B cell (primary cell): ENCODE results near the gene RNF135. TPM values are rescaled to one million over a fixed set of nuclear protein-coding genes. Genes with fewer than 3 reads are reported as not detected.
A peak's percentile ranks its signal among the peaks of the same experiment; 100 is the strongest.

Experiments
- ATAC-seq: fragments of 200-7000 bp; cut with Tn5 transposase; one replicate; pipeline ENCODE4 v1.10.0; 2021; ENCODE audit warnings: low read depth, mild to moderate bottlenecking, moderate number of reproducible peaks, moderate library complexity
- CTCF ChIA-PET: fragments of 350-600 bp; sonication (Branson Sonifier 250); formaldehyde crosslinking; loops from one replicate; lab custom pipeline; 2021; ENCODE audit warnings: antibody characterized with exemption, inconsistent platforms; lab: Charles Lee
- POLR2A ChIA-PET: fragments of 350-600 bp; sonication (Branson Sonifier 250); formaldehyde crosslinking; loops from one replicate; lab custom pipeline; 2021; ENCODE audit warnings: antibody characterized with exemption; lab: Charles Lee
- DNase-seq: peaks from one replicate; pipeline ENCODE4 v3.0.0; 2013
- H2AFZ ChIP-seq: 2 replicates; pipeline ENCODE4 v1.6.1; 2012; ENCODE audit warnings: mild to moderate bottlenecking, low read depth, low read length; ENCODE audit not compliant: insufficient read depth, poor library complexity, severe bottlenecking
- H3K27ac ChIP-seq, 2 donors: 1 replicate in 1 of 2; 2 replicates in 1 of 2; pipeline ENCODE4 v1.5.1; 2012 to 2013; ENCODE audit warnings: low read length in 2 of 2, mild to moderate bottlenecking in 2 of 2, moderate library complexity in 1 of 2
- H3K27me3 ChIP-seq, 4 experiments: fragments of 200-600 bp in 1 of 4; sonication (generic) in 1 of 4; replicated peaks in 1 of 4; 1 replicate in 2 of 4; 2 replicates in 2 of 4; pipeline versions ENCODE4 v1.6.1 to v1.7.0; 2013 to 2016; ENCODE audit warnings: low read length in 3 of 4, mild to moderate bottlenecking in 2 of 4, mixed read lengths in 1 of 4, moderate library complexity in 1 of 4; ENCODE audit not compliant: insufficient read depth in 4 of 4, control insufficient read depth in 3 of 4; ENCODE audit errors: control extremely low read depth in 1 of 4
- H3K36me3 ChIP-seq, 2 experiments: replicated peaks in 1 of 2; 1 replicate in 1 of 2; 2 replicates in 1 of 2; pipeline versions ENCODE4 v1.6.1 to v1.7.1; 2013; ENCODE audit warnings: low read length in 1 of 2; ENCODE audit not compliant: insufficient read depth in 2 of 2, control insufficient read depth in 1 of 2; ENCODE audit errors: control extremely low read depth in 1 of 2, extremely low read depth in 1 of 2
- H3K4me1 ChIP-seq, 2 donors: fragments of 200-600 bp in 1 of 2; sonication (generic) in 1 of 2; 1 replicate in 1 of 2; 2 replicates in 1 of 2; pipeline versions ENCODE4 v1.5.1 to v1.6.1; 2013 to 2017; ENCODE audit warnings: low read length in 2 of 2; ENCODE audit not compliant: control insufficient read depth in 2 of 2, insufficient read depth in 2 of 2
- H3K4me2 ChIP-seq: replicated peaks from 2 replicates; pipeline ENCODE3; 2012; ENCODE audit warnings: mild to moderate bottlenecking, low read depth, low read length; ENCODE audit not compliant: poor library complexity, severe bottlenecking
- H3K4me3 ChIP-seq, 5 experiments: fragments of 200-600 bp in 1 of 5; sonication (generic) in 1 of 5; 1 replicate in 3 of 5; 2 replicates in 2 of 5; pipeline versions ENCODE4 v1.5.1 to v1.7.0; 2011 to 2016; ENCODE audit warnings: low read length in 4 of 5, mild to moderate bottlenecking in 4 of 5, low read depth in 2 of 5, control low read depth in 1 of 5, moderate library complexity in 1 of 5; ENCODE audit not compliant: insufficient read depth in 1 of 5; ENCODE audit errors: control extremely low read depth in 1 of 5, extremely low read depth in 1 of 5
- H3K79me2 ChIP-seq: fragments of 200-600 bp; sonication (generic); one replicate; pipeline ENCODE4 v1.6.0; 2016; ENCODE audit warnings: low read length; ENCODE audit not compliant: control insufficient read depth, insufficient read depth
- H3K9ac ChIP-seq: fragments of 200-600 bp; sonication (generic); 2 replicates; pipeline ENCODE4 v1.6.1; 2017; ENCODE audit warnings: mild to moderate bottlenecking, low read length, moderate library complexity
- H3K9me3 ChIP-seq, 3 donors: one replicate each; pipeline versions ENCODE4 v1.6.1 to v1.7.1; 2013; ENCODE audit warnings: low read length in 2 of 3; ENCODE audit not compliant: control insufficient read depth in 2 of 3, insufficient read depth in 1 of 3; ENCODE audit errors: control extremely low read depth in 1 of 3
- H4K20me1 ChIP-seq: 2 replicates; pipeline ENCODE4 v1.6.0; 2012; ENCODE audit warnings: mild to moderate bottlenecking, low read length; ENCODE audit not compliant: insufficient read depth, control insufficient read depth, poor library complexity, severe bottlenecking
- H3K27ac Mint-ChIP-seq: one replicate; pipeline ENCODE4 v1.8.0; 2021; ENCODE audit warnings: mixed read lengths
- H3K27me3 Mint-ChIP-seq: one replicate; pipeline ENCODE4 v1.8.0; 2021; ENCODE audit warnings: mixed read lengths
- H3K4me1 Mint-ChIP-seq: one replicate; pipeline ENCODE4 v1.8.0; 2021; ENCODE audit warnings: mixed read lengths
- H3K4me3 Mint-ChIP-seq: one replicate; pipeline ENCODE4 v1.8.0; 2021; ENCODE audit warnings: mixed read lengths
- H3K9me3 Mint-ChIP-seq: one replicate; pipeline ENCODE4 v1.8.0; 2022; ENCODE audit warnings: mixed read lengths; ENCODE audit not compliant: insufficient read depth
- CTCF ChIP-seq: fragments of 200-600 bp; IDR thresholded peaks from one replicate; pipeline ENCODE4 v1.8.0; 2022; ENCODE audit warnings: antibody characterized with exemption, mild to moderate bottlenecking
- EZH2 ChIP-seq: IDR thresholded peaks from 2 replicates; pipeline ENCODE4 v1.6.1; 2012; ENCODE audit warnings: borderline replicate concordance, low read depth, mild to moderate bottlenecking, moderate library complexity, low read length; ENCODE audit not compliant: insufficient read depth, poor library complexity, severe bottlenecking
- WGBS: methylation state at CpG from one replicate; pipeline ENCODE4 v1.1.5; 2013; ENCODE audit warnings: missing lambda C conversion rate; ENCODE audit not compliant: insufficient coverage; 5-methylcytosine and 5-hydroxymethylcytosine counted together
- intact Hi-C: fragments of 100-400 bp; cut with micrococcal nuclease; formaldehyde crosslinking; loops from one replicate; pipeline ENCODE4 v1.10.0; 2022
- polyA plus RNA-seq: library from polyadenylated mRNA; depleted of rRNA; stranded (reverse); fragments of >200 nt; gene quantifications from 2 replicates; pipeline ENCODE4 v1.2.3, GENCODE V29; 2012
- total RNA-seq, 2 donors: library from RNA; stranded (reverse); fragments of 120-200 nt in 1 of 2; gene quantifications; 1 replicate in 1 of 2; 2 replicates in 1 of 2; pipeline versions ENCODE4 v1.2.3 to v1.2.4, GENCODE V29; 2013 to 2022

RNF135 gene
- total and polyA plus RNA-seq, 2 donors (not counting 1 experiment from before 2014, with no cell fraction given): 23.4 to 24.2 TPM

- ChIA-PET CTCF (no interaction called here), POLR2A (interaction anchor here (0.6 kb wide), 1 partner anchor 133 kb away, joined by 13 read pairs; no protein-coding TSS in a partner anchor)
- Mint-ChIP-seq H3K4me1 (peaks cover 44% of the 10 kb centered on the region), H3K27me3 (no peaks in the 10 kb centered on the region), H3K27ac (no peak overlapping the region), H3K9me3 (no peaks in the 10 kb centered on the region), H3K4me3 (no peak overlapping the region)
- Histone ChIP-seq H3K4me2 (peak overlapping the region; percentile 7), H3K27me3 (no peaks in the 10 kb centered on the region), H3K4me3 (no peak overlapping the region), H3K27ac (peak overlapping the region in 1 of 2 donors; percentile 20), H3K9ac (no peak overlapping the region), H3K79me2 (no peaks in the 10 kb centered on the region), H2AFZ (no peak overlapping the region), H4K20me1 (no peaks in the 10 kb centered on the region), H3K9me3 (no peaks in the 10 kb centered on the region), H3K36me3 (peaks cover 0 to 5% of the 10 kb centered on the region in 2 experiments), H3K4me1 (peaks cover 54 to 63% of the 10 kb centered on the region in 2 donors)
- ATAC-seq: no peak
- 97% methylated on average over 4 of the region's 5 CpGs for WGBS
- intact Hi-C loops: no loop called here
- TF ChIP-seq CTCF: no peak
- no peak for TF ChIP-seq EZH2
- no peak for DNase-seq
Observed at GRCh38 chr17:30950189-30950588, 20.6 kb upstream of the RNF135 start.

- CTCF ChIA-PET: no interaction called here
- Mint-ChIP-seq H3K27ac (peak overlapping the region; percentile 50), H3K27me3 (no peaks in the 10 kb centered on the region), H3K4me1 (peaks cover 44% of the 10 kb centered on the region), H3K9me3 (no peaks in the 10 kb centered on the region), H3K4me3 (peak overlapping the region; percentile 32)
- Histone ChIP-seq H4K20me1 (no peaks in the 10 kb centered on the region), H3K36me3 (peaks cover 0 to 3% of the 10 kb centered on the region in 2 experiments), H3K27ac (peak overlapping the region in 1 of 2 donors; percentile 20), H3K4me2 (peak overlapping the region; percentile 7), H3K4me1 (peaks cover 54 to 64% of the 10 kb centered on the region in 2 donors), H3K4me3 (no peak overlapping the region), H3K9ac (no peak overlapping the region), H3K27me3 (no peaks in the 10 kb centered on the region), H2AFZ (no peak overlapping the region), H3K79me2 (no peaks in the 10 kb centered on the region), H3K9me3 (no peaks in the 10 kb centered on the region)
- DNase-seq: no peak
- WGBS: 88% methylated on average over 5 of the region's 9 CpGs
- POLR2A ChIA-PET: no interaction called here
- TF ChIP-seq EZH2 (no peak), CTCF (no peak)
- no peak for ATAC-seq
- intact Hi-C loops: no loop called here
Observed at GRCh38 chr17:30950669-30951399, 20.0 kb upstream of the RNF135 start.
